COR-L47 (cell line): Measurements from ENCODE around the gene KCNA5.

ENCODE experiments used
- DNase-seq: peaks from one replicate; lab custom pipeline; 2025; lab: John Stamatoyannopoulos, UW

The KCNA5 gene

DNA sequence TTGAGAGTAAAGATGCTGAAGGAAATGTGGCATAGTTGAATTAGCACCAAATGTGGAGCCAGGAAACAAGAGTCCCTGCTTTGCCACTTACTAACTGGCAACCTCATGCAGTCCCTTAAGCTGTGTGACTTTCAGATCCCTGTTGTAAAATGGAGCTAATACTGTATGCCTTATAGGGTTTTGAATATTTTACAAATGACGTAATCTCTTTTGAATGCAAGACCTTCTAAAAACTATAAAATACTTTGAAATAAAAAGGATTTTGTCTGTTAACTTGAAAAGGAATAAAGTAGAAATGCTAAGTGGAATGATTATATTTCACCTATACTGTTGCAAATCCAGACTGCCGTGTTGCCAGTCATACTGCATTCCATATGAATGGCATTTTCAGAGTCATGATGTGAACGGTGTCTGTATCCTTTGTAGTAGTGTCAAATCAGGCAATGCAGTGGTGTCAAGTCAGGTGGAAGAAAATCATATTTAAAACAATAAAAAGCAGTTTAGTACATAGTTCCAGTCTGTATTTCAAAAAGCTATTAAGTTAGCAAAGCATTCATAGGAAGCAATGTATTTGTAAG lies 21.3 kb downstream of the KCNA5 start:
- no peak for DNase-seq

DNA sequence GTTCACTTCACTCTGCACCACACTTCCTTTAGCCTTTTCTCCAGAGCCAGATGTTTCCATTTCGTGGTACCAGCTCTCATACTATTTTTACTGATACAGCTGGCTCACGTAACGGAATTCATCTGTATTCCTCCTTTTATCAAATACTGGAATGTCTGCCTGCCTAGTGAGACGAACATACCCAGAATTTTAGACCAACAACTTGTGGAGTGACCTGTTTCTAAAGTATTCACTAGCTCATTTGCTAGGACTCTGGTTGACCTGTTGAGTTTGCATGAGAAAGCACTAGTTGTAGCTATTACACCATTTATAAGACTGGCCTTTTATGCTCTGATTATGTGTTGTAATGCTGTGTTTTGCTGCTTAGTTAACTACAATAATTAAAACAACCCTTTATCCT lies 22.6 kb downstream of the KCNA5 start:
- DNase-seq, result no peak

DNA sequence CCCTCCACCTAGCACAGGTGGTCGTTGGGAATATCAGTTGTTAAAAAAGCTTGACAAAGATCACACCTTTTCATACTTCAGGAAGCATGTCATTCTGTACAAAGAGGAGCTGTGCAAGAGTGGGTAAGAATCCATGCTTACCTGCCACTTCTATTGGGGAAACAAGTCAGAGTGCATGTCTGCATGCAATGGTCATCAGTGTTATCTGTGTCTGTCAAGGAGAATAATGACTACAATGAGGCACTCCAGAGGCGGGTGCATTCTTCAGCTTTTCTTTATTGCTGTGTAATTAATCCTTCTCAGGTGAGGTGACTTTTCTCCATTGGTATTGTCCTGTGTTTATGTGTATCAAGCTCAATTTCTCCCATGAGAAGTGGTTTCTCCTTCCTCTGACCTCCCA lies 24.4 kb downstream of the KCNA5 start:
- DNase-seq, result no peak

DNA sequence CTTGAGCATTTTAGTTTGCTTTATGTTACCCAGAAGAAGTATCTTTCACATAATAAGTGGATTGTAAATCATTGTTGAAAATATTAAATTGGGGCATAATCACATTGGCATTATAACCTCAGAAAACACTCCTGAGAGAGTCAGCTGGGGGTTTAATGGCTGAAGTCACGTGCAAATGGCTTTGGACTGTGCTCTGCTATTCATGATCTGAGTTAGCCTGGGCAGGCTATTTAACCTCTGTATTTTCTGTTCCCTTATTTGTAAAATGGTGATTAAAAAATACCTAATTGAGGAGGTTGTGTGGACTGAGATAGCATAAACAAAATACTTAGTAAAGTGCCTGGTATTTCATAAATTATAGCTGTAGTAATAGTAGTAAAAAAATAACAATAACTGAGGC lies 24.9 kb downstream of the KCNA5 start:
- DNase-seq, result no peak

DNA sequence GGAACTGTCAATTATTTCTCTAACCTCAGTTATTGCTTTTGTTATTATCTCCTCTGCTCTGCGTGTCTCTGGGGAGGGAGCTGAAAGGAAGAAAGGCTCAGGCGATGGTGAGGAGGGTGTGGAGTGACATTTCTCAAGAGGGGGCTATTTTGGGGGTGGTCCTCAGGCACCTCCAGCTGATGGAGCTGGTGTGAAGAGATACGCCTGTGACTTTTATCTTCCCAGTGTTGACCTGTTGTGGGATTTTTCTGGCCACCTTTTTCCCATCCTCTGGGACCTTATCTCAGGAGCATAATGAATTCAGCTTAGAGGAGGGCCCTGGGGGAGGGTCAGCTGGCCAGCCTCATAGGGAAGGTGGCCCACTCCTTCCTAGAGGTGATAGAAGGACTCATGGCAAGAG lies 26.4 kb downstream of the KCNA5 start:
- DNase-seq, result no peak

DNA sequence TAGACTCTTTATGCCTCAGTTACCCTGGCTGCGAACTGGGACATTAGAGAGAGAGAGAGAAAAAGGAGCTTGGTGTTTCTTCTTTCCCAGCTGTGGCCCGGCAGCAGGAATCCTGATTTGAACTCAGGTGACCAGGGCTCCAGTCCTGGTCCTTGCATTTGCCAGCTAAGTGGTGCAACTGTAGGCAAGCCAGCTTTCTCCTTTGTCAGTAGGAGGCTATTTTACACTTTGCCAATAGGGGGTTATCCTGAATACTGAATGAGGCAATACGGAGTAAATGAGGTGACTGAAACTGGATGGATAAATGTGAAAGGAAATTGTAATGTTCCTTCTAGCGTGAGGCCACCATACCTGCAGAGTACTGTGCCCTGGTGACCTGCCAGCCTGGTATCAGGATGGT lies 27.8 kb downstream of the KCNA5 start:
- no peak for DNase-seq

DNA sequence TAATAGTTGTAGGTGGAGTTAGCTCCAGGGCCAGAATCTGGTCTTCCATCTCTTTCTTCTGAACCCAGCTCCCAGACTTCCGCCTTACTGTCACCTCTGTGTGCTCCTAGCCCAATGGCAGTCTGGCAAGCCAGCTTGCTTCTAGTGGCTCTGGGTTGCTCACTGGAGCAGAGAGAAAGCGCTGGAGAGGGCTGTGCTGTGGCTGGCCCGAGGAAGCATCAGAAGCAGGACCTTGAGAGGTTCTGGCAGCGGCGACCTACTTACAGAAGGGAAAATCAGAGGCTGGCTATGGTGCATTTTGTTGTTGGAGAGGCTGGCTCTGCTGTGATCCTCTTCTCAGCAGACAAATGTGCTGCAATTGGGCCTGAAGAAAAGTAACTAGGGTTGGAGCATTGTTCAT lies 28.6 kb downstream of the KCNA5 start:
- DNase-seq, result no peak

DNA sequence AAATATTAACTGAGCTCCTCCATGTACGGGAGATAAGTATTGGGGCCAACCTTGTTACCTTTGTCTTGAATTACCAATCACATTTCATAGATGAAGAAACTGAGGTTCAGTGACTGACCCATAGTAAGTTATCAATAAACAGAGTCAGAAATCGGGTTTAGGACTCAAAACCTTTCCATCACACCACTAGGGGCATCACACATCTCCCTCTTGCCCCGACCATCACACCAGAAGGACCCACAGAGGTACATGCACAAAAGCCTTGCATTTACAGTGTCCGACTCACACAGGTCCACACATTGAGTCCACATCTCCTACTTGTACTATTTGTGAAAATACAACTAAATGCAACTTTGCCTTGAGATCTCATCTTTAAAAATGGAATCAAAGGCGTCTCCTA lies 29.4 kb downstream of the KCNA5 start:
- no peak for DNase-seq

DNA sequence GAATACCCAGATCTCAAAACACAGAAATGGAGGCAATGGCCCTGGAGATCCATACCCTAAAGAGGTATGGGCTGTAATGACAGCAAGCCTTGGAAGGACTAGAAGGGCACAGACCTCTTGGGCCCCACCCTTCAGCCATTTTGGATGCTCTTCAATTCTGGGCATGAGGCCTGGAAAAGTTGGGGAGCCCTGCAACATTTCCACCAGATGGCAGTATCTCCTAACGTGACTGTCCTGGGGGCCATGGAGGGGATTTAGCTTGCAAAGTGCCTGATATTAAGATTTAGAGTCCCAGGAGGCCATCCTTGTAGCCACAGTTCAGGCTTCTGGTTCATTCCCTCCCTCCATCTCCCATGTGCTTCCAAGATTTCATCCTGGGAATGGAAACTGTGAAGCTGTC lies 30.2 kb downstream of the KCNA5 start:
- no peak for DNase-seq

DNA sequence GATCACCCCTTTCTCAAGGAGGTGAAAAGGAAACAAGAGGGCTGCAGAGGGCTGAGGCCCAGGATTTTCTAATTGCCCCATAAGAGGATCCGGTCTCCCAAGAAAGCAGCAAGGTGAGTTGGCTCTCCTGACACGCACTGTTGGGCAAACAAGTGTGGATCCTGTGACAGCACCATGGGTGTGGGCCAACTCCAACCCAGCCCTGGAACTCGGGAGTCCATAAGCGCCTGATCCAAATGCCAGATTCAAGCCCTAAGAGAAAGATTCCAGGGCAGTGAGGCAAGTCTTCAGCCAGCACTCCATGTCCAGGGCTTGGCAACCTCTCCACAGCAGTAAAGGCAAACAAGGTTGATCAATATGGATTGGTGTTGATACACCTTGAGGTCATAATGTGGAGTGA lies 33.1 kb downstream of the KCNA5 start:
- DNase-seq, result no peak

DNA sequence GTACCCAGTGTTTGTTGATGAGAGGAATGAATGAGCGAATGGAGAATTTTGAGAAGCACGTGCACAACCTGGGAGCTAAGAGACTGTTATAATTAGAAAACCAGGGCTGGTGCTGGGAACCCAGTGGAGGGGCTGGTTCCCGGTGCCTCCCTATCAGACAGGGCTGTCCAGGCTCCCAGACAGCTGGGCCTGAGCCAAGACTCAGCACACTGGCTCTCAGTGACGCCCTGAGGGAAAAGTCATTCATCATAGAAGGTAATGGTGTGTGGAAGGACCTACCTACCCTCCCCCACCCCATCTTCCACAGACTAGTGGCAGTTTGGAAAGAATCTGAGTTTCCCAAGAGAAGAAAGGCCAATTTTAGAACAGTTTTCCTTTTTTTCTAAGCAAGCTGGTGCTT lies 34.7 kb downstream of the KCNA5 start:
- DNase-seq, result peak; percentile 41

DNA sequence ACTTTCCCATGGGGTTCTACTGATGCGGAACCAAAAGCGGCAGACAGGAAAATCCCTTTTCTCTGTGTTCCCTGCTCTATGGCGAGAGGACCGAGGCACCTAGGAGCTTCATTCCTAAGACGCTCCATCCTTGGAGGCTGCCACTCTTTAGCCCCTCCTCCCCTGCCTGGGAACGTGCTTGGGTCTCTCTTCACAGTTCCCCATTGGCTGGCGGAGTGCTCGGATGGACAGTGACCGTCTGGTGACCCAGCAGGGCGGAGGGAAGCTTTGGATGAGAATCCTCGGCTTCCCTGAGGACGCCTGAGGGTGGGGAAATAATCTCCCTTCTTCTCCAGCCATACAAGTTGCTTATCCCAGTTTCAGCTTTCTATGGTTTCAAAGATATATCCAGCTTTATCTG lies 37.3 kb downstream of the KCNA5 start:
- DNase-seq, result no peak

DNA sequence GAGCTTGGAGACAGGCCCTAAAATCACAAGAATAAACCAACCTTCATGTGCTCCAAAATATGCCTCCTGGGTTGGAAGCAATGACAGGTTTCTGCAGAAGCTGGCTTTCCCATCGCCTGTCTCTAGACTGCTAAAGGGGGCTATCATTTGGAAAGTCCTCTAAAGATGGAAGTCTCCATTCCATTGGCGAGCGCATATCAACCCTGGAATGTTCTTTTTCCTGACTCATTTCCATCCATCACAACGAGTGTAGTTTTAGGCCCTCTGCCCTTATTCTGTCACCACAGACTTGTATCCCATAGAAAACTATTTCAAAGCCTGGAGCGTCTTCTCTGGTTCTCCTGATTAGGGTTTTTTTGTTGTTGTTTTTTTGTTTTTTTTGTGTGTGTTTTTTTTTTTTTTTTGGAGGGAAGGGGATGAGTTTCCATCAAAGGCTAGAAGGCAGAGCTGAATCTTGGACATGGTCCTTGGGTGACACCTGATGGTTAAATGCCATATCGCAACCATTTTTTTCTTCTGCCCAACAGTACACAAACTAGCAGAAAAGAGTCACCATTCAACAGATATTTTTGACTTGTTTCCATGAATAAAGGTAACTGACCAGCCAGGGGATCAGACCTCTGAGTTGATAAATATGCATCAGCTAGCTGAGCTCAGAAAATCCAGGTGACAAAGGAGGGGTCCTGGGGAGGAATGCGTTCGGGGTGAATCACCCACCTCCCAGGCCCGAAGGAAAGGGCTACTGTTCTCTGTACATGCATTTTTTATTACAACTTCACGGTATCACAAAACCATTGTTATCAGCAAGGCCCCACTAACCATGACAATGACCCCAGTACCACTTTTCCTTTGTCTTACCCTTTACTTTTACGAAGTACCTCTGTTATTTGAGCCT lies 40.5 kb downstream of the KCNA5 start:
- no peak for DNase-seq

DNA sequence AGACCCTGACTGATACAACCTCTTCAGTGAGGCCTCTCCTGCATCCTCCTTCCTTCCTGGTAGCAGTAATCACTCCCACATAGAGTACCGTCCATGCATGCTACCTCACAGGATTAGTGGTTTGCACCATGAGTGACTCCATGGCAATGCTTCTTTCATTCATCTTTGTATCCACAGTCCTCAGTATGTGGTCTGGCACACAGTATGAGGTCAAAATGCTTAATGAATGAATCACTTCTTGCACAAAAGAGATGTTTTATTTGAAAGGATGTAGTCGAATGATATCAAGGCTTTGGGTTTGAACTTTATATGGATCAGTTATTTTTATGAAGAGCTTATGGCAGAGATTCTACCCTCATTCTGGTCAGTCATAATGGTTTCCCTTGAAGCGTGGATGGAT lies 42.2 kb downstream of the KCNA5 start:
- DNase-seq, result no peak

DNA sequence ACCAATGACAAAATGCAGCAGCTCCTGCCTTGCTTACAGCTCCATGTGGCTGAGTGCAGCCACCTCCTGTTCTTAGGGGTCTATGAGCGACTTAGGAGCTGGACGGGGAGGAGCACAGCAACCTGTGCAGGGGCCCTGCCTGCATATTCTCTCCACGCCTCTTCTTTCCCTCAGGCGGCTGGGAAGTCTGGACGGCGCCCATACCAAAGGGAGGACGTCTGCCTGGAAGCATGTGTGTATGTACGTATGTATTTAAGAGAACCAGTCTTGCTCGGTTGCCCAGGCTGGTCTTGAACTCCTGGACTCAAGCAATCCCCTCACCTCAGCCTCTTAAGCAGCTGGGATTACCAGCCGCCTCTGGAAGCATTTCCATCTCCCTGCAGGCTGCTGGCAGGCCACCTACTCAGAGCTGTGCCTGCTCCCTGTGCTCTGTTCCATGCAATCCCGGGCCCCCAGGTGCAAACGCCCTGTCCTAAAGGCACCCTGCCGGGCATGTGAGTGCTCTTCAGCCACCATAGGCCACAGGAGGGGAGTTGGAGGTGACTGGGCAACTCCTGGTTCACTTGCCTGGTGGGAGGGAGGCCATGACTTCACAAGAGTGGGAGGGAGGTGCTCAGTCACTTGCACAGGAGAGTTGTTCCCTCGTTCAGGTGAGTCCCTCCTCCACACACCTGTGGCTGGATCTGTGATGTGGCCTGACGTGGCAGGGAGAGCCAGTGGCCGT lies 44.3 kb downstream of the KCNA5 start:
- no peak for DNase-seq

DNA sequence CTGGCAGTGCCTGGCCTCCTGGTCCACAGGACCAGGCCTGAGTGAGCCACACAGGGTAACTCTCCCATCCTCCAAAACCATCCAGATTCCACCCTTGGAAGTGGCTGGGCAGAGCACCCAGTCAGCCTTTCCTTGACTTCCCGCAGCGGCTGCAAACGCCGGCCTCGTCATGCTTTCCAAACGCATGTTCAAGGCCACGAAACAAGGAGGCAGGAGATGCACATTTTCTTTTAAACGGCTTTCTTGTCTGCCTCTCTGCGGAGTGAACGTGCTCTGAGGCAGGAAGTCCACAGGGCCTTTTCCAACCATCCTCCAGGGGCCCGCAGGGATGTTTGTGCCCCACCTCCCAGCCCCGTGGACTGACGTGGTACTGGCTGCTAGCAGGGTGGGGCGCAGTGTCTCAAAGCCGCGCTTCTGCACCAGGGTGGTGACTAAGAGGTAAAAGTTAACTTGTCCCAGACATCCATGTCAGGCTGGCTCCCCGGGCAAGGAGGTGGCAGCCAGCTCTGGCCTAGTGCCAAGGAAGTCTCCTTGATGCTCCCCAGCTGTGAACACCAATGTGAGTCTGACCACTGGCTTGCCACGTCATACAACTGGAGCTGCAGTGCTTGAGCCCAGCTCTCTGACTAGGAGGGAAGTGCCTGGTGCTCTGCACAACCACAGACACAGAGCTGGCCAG lies 45.0 kb downstream of the KCNA5 start:
- DNase-seq, result no peak

DNA sequence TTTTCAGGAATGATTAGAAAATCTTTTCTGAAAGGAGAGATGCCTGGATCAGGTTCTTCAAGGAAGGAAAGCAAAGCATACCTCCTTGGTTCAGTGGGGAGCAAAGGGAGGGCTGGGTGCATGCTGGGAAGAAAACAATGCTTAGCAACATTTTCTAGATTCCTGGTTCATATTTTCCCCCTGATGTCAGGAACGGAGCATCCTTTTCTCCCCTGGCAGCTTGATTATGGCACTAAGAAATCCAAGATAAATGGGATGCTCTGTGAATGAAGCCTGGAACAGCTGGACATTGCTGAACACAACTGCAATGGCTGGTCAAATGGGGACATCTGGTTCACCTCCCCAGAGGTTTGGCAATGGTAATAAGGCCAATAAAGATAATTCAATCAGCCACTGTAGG lies 50.9 kb downstream of the KCNA5 start:
- no peak for DNase-seq

DNA sequence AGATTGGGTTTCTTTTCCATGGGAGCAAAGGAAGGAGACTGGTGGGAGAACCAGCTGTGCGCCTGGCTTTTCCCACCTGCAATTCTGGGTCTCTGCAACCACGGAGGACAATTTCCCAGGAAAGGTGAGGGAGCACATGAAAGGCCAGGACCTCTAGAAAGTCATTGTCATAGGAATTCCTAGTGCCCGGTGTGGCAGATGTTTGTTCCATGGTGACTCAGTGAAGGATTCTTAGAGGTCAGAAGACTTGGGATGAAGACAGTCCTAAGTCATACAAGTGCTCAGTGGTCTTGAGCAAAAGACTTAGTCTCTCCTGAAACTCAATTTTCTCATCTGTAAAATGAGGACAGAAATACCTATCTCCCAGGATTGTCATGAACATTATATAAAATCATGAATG lies 51.3 kb downstream of the KCNA5 start:
- no peak for DNase-seq
